HG02938 (cell line): Measurements from ENCODE around the gene FNDC10.
A peak's percentile ranks its signal among the peaks of the same experiment; 100 is the strongest.
"Not testable (repeated sequence)": the region's sequence is repeated elsewhere in the genome, so short reads cannot be mapped to it uniquely, and the experiment has no call there.

Source experiments
- ATAC-seq: cut with Tn5 transposase; IDR thresholded peaks from one replicate; pipeline ENCODE4 v1.9.1; 2021; ENCODE audit warnings: mild to moderate bottlenecking, moderate library complexity; ENCODE audit not compliant: unreplicated experiment

The FNDC10 gene

GRCh38 chr1:1599030-1599934, 653 bp downstream of the FNDC10 start:
- no peak for ATAC-seq

DNA sequence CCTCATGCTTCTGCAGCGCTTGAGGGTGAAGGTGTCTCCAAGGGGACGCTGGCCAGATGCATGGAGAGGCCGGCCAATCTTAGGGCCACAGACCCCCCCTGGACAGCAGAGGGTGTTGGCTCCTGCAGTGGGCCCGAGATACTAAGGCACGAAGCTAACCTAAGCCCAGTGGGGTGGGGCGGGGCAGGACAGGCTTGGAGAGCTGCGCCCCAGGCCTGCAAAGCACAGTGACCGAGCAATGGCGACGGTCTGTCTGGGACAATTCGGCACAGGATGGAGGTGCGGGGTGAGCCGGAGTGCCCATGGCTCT, 1.3 kb downstream of the FNDC10 start:
- ATAC-seq: no peak

GRCh38 chr1:1598051-1598719, 1.8 kb downstream of the FNDC10 start:
- ATAC-seq: no peak

DNA sequence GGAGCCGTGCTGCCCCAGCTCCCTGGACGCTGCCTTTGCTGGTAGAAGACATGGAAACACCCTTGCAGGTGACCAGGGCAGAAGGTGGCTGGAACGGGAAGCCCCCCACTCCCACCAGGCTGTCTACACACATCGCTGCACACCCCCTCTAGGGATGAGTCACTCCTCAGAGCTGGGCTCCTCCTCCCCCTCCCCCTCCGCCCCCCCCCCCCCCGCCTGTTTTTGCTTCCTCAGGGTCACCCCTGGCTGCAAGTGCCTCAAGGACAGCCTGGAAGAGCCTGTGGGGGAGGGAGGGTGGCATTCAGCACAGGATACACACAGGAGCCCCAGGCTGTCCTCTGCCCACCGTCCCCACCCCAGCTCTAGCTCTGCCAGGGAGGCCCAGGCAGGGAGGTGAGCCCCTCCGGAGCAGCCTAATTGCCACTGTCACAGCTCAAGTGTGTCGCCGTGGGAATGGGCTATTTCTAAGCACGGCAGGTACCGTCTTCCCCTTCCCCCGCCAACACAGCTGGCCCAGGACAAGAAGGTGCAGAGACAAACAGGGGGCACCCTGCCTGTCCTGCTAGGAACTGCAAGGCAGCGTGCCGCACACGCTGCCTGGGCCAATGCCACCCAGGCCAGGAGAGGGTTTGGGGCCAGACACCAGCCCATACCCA, 2.5 kb downstream of the FNDC10 start:
- no peak for ATAC-seq

DNA sequence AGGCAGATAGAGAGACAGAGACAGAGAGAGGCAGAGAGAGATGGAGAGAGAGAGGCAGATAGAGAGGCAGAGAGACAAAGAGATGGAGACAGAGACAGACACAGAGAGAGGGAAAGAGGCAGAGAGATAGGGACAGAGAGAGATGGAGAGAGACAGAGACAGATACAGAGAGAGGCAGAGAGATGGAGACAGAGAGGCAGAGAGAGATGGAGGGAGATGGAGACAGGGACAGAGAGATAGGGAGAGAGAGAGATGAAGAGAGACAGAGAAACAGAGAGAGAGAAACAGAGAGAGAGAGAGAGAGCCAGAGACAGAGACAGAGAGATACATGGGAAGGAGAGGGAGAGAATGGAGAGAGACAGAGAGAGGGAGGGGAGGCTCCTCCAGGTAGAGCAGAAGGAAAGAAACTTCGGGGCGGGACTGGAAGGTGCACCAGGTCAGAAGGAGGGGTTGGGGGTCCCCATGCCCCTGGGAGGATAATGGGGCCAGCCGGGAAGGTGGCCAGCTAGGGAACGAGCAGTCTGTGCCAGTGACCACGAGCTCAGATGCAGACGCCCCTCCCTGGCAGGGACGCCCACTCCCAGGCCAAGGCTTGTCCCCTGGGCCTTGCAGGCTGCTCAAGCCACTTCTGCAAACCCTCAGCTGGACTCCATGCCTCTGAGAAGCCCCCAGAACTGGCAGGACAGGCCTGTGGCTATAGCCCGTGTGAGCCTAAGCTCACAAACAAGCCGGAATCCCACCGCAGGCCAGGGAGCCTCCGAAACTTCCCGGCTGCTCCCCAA, 3.3 kb downstream of the FNDC10 start:
- no peak for ATAC-seq

- not testable (repeated sequence) for ATAC-seq
These were observed 4.6 kb downstream of the FNDC10 start for GRCh38 chr1:1595341-1595740.

GRCh38 chr1:1594602-1595260, 5.2 kb downstream of the FNDC10 start:
- no peak for ATAC-seq

GRCh38 chr1:1593834-1594601, 5.9 kb downstream of the FNDC10 start:
- no peak for ATAC-seq

- no peak for ATAC-seq
These were observed 8.5 kb downstream of the FNDC10 start for GRCh38 chr1:1591452-1591851.

DNA sequence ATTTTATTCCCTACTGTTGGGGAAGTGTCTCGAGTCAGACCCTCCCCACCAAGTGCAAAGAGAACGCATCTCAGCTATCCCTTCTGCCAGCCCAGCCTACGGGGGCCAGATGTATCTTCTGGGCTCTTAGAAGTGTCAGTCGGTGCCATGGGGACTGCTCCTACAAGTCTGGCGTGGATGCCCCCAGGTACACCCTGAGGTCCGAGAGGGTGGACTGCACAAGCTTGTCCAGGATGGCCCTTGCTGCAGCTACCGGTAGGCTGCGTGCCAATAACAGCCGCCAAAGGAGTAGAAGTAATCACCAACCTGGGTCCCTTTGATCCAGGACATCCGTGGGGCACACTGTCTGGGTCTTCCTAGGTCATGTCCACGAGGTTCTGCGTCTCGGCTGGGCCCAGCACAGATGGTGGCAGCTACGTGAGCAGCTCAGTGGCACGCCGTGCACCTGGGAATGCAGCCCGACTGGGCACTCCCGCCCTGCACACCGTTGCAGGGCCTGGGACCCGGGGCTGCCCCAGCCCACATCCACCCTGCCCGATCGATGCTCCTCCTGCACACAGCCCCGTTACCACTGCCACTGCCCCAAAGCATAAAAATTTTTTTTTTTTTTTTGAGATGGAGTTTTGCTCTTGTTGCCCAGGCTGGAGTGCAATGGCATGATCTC, 16.5 kb downstream of the FNDC10 start:
- no peak for ATAC-seq

DNA sequence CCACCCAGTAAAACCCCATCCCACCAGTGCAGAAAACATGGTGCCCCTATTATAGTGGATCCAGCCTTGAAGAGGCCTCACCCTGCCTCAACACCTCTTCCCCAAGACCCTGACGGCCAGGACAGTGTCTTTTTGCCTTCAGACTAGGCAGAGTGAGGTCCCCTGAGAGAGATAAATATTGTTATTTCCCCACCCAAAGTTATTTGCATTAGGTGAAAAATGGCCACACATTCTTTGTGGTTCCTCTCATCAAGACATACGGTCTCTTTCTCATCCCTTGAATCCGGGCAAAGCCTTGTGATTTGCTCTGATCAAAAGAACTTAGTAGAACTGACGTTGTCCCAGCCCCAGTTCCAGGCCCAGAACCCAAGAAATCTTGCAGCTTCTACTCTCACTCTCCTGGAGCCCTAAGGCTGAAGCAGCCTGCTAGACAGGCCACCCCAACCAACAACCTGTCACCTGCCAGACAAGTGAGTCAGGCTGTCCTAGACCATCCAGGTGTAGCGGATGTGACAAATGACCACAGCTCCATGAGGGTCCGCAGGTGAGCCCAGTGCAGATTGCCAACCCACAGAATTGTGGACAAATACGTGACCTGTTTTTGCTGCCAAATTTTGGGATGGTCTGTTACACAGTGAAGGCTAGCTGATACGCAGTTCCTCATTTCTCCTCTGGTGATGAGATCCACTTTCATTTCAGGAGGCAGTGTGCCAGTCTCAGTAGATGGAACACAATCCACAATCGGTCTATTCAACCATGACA, 17.2 kb downstream of the FNDC10 start:
- no peak for ATAC-seq

GRCh38 chr1:1578371-1578940, 21.5 kb downstream of the FNDC10 start:
- no peak for ATAC-seq

DNA sequence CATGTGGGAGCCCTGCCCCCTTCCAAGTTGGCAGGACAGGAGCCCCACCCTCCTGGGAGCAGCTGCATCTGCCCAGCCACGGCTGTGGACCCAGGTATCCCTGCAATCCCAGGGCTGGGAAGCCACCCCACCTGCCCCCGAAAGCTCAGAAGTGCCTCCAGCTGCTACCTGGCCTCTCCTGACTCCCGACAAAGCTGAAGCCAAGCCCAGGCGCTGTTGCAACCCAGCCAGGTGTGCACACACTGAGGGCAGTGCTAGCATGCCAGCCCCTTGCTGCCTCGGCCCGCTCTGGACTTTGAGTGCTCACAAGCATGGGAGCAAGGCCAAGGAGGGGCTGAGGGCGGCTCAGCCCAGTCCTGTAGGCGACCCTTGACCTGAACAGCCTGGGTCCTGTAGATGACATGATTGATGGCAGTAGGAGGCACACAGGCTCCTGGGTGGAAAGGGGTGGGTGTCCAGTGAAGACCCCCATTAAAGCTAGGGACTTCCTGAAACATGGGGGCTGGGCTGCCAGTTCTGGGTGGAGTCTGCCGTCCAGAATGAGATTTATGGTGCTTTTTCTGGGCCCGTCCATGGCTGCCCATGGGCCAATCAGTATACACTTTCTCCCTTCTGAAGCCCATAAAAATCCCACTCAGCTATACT, 22.4 kb downstream of the FNDC10 start:
- ATAC-seq: no peak

DNA sequence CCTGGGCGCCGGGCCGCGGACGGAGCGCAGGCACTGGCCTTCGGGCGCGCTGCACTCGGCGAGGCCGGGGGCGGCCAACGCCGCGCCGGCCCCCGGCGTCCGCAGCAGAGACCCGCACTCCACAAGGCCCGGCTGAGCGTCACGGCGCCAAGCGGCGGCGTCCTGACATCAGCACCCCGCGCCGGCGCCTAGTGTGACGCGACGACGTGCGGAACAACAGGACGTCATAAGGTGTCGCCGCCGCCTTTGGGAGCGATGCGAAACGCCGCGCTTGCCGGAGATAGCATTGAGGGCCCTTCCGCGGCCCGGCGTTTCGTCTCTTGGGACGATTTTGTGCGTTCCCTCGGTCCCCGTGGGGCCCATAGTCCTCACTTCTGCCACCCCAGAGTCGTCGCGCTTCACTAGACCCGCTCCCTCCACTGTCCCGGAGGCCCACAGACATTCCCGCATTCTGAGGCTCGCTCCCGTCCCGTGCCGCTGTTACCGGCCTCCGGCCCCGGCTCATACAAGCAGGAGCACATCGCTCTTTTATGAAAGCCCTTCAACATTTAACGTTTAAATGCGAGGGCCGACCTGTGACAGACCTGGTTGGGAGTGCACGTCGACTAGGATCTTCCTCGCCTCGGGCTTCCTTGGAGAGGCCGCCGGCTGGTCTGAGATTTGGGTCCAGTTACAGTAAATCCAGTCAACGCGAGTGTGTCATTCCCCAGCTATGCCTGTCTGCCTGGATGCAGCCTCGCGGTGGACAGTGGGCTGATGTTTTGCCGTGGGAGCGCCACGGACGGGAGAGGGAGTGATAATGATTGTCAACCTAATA, 25.0 kb downstream of the FNDC10 start, which contains the start of gene SSU72:
TSS of gene SSU72 (minus strand) at position 143 of the 817 bp plus-strand sequence. CDS start 306 bp downstream, outside the sequence.
- peak; percentile 63 for ATAC-seq

GRCh38 chr1:1573843-1574720, 25.9 kb downstream of the FNDC10 start:
- peak; percentile 49 for ATAC-seq

DNA sequence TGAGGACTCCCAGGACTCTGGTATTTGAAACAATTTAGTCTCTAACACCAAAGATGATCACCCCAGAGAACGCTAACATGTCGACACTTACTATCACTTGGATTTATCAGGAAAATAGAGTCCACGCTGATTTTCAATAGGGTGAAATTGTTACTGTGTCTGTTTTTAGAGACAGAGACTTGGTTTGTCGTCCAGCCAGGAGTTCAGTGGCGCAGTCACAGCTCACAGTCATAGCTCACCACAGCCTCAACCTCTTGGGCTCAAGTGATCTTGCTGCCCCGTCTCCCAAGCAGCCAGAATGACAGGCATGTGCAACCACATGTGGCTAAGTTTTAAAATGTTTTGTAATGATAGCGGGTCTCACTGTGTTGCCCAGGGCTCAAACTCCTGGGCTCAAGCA, 30.6 kb downstream of the FNDC10 start:
- no peak for ATAC-seq
